Measurements from ENCODE around the gene NDUFB3. TPM values are rescaled to one million over a fixed set of nuclear protein-coding genes. Genes with fewer than 3 reads are reported as not detected.
"Not testable (repeated sequence)": the region's sequence is repeated elsewhere in the genome, so short reads cannot be mapped to it uniquely, and the experiment has no call there.

NDUFB3 gene
- total and polyA plus RNA-seq, 8 donors: 58.2 to 92.9 (median 66.3) TPM

DNA sequence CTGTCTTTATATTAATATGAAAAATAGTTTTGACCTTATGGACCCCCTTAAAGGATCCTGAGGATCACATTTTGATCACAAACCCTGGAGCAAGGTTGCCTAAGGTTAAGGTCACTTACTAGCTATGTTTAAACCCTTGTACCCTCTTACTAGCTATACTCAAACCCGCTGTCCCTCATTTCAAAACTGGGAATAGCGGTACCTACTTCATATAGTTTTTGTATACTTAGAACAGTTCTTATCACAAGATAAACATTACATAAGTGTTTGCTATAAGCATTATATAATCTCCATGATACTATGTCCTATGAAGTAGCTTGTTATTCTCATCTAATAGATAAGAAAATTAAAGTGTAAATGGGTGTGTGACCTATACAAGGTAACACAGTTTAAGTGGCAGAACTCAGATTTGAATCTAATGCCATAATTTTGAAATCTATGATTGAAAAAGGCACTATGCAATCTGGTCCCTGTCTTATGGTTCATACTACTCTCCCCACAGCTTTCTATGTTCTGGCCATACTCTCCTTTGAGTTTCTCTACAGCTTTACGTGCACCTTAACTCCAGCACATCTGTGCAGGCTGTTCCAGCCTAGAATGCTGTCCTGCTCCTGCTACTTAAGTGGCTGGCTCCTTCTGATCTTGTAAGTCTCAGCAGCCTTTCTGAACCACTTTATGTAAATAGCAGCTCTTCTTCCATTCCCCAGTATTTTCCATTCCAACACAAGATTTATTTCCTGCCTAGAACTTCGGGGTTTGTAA is 30.8 kb upstream of the NDUFB3 start:
- DNase-seq: no peak
- peak; percentile 35 for ATAC-seq

DNA sequence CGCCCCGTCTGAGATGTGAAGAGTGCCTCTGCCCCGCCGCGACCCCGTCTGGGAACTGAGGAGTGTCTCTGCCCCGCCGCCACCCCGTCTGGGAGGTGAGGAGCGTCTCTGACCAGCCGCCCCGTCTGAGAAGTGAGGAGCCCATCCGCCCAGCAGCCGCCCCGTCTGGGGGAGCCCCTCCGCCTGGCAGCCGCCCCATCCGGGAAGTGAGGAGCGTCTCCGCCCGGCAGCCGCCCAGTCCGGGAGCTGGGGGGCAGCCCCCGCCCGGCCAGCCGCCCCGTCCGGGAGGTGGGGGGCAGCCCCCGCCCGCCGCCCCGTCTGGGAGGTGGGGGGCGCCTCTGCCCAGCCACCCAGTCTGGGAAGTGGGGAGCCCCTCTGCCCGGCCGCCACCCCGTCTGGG is 29.4 kb upstream of the NDUFB3 start:
- H3K27me3 ChIP-seq; H3K36me3 ChIP-seq; ATAC-seq; intact Hi-C loops (cut with DNase I); H3K9me3 ChIP-seq; H3K27ac ChIP-seq; H3K4me3 ChIP-seq; H3K4me1 ChIP-seq; DNase-seq: not testable (repeated sequence)

More for the DNA sequence above, 30.8 kb upstream of the NDUFB3 start:
- Histone ChIP-seq H3K4me1 (peaks cover 0 to 6% of the 10 kb centered on the region in 2 donors), H3K27me3 (no peaks in the 10 kb centered on the region), H3K4me3 (no peak overlapping the region), H3K27ac (peak overlapping the region in 1 of 2 donors; percentile 0), H3K36me3 (no peaks in the 10 kb centered on the region), H3K9me3 (no peaks in the 10 kb centered on the region)
- TF ChIP-seq, protein P1, sequence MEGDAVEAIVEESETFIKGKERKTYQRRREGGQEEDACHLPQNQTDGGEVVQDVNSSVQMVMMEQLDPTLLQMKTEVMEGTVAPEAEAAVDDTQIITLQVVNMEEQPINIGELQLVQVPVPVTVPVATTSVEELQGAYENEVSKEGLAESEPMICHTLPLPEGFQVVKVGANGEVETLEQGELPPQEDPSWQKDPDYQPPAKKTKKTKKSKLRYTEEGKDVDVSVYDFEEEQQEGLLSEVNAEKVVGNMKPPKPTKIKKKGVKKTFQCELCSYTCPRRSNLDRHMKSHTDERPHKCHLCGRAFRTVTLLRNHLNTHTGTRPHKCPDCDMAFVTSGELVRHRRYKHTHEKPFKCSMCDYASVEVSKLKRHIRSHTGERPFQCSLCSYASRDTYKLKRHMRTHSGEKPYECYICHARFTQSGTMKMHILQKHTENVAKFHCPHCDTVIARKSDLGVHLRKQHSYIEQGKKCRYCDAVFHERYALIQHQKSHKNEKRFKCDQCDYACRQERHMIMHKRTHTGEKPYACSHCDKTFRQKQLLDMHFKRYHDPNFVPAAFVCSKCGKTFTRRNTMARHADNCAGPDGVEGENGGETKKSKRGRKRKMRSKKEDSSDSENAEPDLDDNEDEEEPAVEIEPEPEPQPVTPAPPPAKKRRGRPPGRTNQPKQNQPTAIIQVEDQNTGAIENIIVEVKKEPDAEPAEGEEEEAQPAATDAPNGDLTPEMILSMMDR (IDR thresholded peaks at IDR 0.05): no peak
- intact Hi-C loops (cut with DNase I): no loop called here

DNA sequence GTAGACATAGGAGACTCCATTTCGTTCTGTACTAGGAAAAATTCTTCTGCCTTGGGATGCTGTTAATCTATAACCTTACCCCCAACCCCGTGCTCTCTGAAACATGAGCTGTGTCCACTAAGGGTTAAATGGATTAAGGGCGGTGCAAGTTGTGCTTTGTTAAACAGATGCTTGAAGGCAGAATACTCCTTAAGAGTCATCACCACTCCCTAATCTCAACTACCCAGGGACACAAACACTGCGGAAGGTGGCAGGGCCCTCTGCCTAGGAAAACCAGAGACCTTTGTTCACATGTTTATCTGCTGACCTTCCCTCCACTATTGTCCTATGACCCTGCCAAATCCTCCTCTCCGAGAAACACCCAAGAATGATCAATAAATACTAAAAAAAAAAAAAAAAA is 28.8 kb upstream of the NDUFB3 start:
- H3K27ac ChIP-seq; H3K36me3 ChIP-seq; ATAC-seq; H3K4me1 ChIP-seq; H3K9me3 ChIP-seq; intact Hi-C loops (cut with DNase I); H3K27me3 ChIP-seq; DNase-seq; H3K4me3 ChIP-seq: not testable (repeated sequence)

GRCh38 chr2:201046881-201047280 is 24.9 kb upstream of the NDUFB3 start:
- intact Hi-C loops (cut with DNase I): no loop called here
- Histone ChIP-seq H3K27me3 (no peaks in the 10 kb centered on the region), H3K27ac (no peak overlapping the region), H3K9me3 (no peaks in the 10 kb centered on the region), H3K4me1 (no peaks in the 10 kb centered on the region), H3K36me3 (no peaks in the 10 kb centered on the region), H3K4me3 (no peak overlapping the region)
- no peak for ATAC-seq
- no peak for DNase-seq
- TF ChIP-seq, protein P1 (IDR thresholded peaks at IDR 0.05): no peak

GRCh38 chr2:201049455-201049854 is 22.3 kb upstream of the NDUFB3 start:
- no peak for ATAC-seq
- no peak overlapping the region for H3K4me3 ChIP-seq
- peaks cover 0 to 4% of the 10 kb centered on the region in 2 donors for H3K36me3 ChIP-seq
- TF ChIP-seq, protein P1 (IDR thresholded peaks at IDR 0.05): no peak
- no peaks in the 10 kb centered on the region for H3K9me3 ChIP-seq
- intact Hi-C loops (cut with DNase I): no loop called here
- no peak for DNase-seq
- H3K27ac ChIP-seq: no peak overlapping the region
- H3K27me3 ChIP-seq: no peaks in the 10 kb centered on the region
- H3K4me1 ChIP-seq: peaks cover 0 to 12% of the 10 kb centered on the region in 2 donors

DNA sequence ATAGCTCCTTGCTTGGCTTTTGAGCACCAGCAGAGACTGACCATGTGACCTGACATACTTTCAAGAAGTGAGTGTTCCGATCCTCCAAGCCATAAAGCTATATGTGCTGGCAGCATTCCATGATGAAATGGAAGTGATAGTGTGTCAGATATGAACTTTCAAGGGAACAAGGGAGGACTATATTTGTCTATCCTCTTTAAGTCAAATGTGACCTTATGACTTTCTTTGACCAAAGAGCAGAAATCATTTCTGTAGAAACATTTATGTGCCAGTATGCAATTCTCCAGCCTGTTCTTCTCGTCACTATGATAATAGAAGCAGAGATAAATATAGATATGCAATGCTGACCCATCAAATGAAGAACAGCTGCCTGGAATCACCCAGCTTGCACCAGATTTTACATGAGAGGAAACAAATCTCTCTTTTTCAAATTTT is 14.7 kb upstream of the NDUFB3 start:
- Histone ChIP-seq H3K9me3 (no peaks in the 10 kb centered on the region), H3K27ac (peak overlapping the region in 1 of 2 donors; percentile 53), H3K36me3 (peaks cover 0 to 4% of the 10 kb centered on the region in 2 donors), H3K4me1 (peaks cover 0 to 46% of the 10 kb centered on the region in 2 donors), H3K27me3 (no peaks in the 10 kb centered on the region), H3K4me3 (no peak overlapping the region)
- intact Hi-C loops (cut with DNase I): no loop called here
- TF ChIP-seq, protein P1 (IDR thresholded peaks at IDR 0.05): no peak
- no peak for ATAC-seq
- peak in 1 of 4 donors; percentile 13 for DNase-seq
